IPS-18c (cell line): ENCODE data around the gene CHKB.

ENCODE experiments used
- H3K4me3 ChIP-seq: 2 replicates; pipeline ENCODE4 v1.7.0; 2013; ENCODE audit warnings: low read depth, mild to moderate bottlenecking, low read length, moderate library complexity; ENCODE audit not compliant: insufficient read depth
- H3K9me3 ChIP-seq: one replicate; pipeline ENCODE4 v1.6.1; 2013; ENCODE audit warnings: mild to moderate bottlenecking, low read length, moderate library complexity; ENCODE audit not compliant: control insufficient read depth, insufficient read depth

The CHKB gene

GRCh38 chr22:50604256-50605001 is 21.8 kb upstream of the CHKB start:
- Histone ChIP-seq H3K9me3 (no peaks in the 10 kb centered on the region), H3K4me3 (no peak overlapping the region)

- Histone ChIP-seq H3K4me3 (no peak overlapping the region), H3K9me3 (no peaks in the 10 kb centered on the region)
Measured at GRCh38 chr22:50603511-50604255, 21.0 kb upstream of the CHKB start.

GRCh38 chr22:50602338-50602700 is 19.7 kb upstream of the CHKB start:
- no peak overlapping the region for H3K4me3 ChIP-seq
- no peaks in the 10 kb centered on the region for H3K9me3 ChIP-seq

- H3K9me3 ChIP-seq = no peaks in the 10 kb centered on the region
- H3K4me3 ChIP-seq = no peak overlapping the region
Measured at GRCh38 chr22:50601669-50602337, 19.2 kb upstream of the CHKB start.

DNA sequence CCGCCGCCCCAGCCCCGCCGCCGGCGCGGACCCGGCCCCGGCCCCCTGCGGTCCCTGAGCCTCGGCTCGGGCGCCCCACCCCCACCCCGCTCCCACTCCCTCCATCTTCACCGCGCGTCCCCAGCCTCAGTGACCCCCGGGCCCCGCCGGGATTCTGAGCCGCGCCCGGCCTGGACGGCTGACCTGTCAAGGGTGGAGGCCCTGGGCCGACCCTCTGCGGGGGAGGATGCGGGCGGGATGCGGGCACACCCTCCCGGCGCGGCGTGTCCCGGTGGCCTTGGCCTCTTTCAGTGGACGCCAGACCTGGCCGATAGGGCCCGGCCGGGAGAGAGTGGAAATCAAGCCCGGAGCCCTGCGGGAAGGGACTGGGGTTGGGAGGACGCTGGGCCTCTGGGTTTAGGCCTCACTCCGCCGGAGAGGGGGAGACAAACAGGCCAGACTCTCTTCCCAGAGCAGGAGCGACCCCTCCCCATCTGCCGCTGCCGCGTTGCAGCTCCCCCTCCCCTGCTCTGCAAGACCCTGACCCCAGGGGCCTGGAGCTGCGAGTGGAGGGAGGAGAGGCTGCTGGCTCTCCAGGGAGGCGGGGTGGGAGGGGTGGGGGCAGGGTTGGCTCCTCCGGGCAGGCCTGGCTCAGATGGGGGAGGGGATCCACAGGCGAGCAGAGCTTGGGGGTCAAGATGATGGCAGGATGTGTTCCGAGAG is 18.5 kb upstream of the CHKB start:
- H3K9me3 ChIP-seq = no peaks in the 10 kb centered on the region
- H3K4me3 ChIP-seq = peak overlapping the region; percentile 38; the same call in 1 of the 2 replicates

DNA sequence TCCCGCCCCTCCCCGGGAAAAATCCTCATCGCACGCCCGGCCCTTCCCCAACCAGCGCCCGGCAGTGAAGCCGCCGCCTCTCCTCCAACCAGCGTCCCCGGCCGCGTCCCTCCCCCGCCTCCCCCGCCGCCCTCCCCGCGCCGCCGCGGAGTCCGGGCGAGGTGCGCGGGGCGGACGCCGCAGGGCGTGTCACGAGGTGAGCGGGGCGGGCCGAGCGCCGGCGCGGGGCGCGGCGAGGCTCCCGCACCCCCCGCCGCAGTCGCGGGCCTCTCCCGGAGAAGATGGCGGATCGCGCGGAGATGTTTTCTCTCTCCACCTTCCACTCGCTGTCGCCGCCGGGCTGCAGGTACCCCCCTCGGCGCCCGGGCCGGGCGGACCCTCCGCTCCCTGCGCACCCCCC is 17.9 kb upstream of the CHKB start, which contains the start of gene MAPK8IP2:
TSS of gene MAPK8IP2 (plus strand) at position 256 of the 400 bp plus-strand sequence. CDS start at position 282, 26 bp downstream.
- Histone ChIP-seq H3K9me3 (no peaks in the 10 kb centered on the region), H3K4me3 (peak within 1 kb of the TSS; percentile 41)

DNA sequence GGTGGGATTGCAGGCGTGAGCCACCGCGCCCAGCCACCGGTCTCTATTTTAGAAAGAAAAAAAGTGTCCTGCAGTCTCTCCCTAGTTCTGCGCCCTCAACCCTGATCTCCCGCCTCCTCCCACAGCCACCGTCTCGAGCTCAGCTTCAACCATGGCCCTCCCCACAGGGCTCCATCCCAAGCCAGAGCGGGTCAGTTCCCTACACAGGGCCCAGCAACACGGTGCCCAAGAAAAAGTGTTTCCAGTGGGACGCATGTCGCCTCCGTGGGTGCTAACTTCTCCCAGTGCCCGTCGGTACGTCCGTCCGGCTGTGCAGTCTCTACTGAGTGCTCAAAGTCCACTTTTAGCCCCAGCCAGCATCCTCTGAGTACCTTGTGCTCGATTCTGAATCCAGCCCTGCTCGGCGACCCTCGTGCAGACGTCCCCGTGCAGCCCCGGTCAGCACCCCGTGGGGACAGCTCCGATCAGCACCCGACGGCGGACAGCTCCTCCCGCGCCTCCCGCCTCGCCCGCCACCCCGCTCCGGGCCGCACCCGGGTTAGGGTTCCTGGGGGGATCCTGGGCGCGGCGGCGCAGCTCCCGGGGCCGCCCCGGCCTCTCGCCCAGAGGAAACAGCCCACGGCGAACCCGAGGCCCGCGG is 17.3 kb upstream of the CHKB start:
- no peak overlapping the region for H3K4me3 ChIP-seq
- no peaks in the 10 kb centered on the region for H3K9me3 ChIP-seq

GRCh38 chr22:50597097-50597496 is 14.4 kb upstream of the CHKB start:
- no peak overlapping the region for H3K4me3 ChIP-seq
- no peaks in the 10 kb centered on the region for H3K9me3 ChIP-seq

GRCh38 chr22:50595189-50595588 is 12.5 kb upstream of the CHKB start:
- H3K9me3 ChIP-seq = no peaks in the 10 kb centered on the region

GRCh38 chr22:50587407-50587806 is 4.8 kb upstream of the CHKB start:
- Histone ChIP-seq H3K9me3 (no peaks in the 10 kb centered on the region), H3K4me3 (no peak overlapping the region)

More at GRCh38 chr22:50595189-50595588, 12.5 kb upstream of the CHKB start:
- no peak overlapping the region for H3K4me3 ChIP-seq

DNA sequence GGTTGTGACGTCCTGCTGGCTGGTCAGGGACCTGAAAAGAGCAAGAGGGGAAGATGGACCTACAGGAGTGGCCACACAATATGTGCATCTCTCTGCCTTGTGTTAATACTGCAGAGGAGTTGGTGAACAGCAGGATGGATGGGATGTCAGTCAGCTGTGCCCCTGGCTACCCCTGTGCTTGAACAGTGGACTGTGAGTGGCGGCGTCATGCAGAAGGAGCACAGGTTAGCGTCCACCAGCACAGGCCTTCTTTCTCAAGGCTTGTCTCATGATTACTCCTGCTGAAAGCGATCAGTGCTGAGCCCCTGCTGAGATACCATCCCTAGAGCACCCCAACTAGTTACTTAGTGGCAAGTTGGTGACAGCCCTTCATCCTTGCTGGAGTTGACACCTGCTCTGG is 3.8 kb upstream of the CHKB start:
- H3K4me3 ChIP-seq = no peak overlapping the region
- no peaks in the 10 kb centered on the region for H3K9me3 ChIP-seq

- Histone ChIP-seq H3K9me3 (no peaks in the 10 kb centered on the region), H3K4me3 (no peak overlapping the region)
Measured at GRCh38 chr22:50585781-50586180, 3.1 kb upstream of the CHKB start.

DNA sequence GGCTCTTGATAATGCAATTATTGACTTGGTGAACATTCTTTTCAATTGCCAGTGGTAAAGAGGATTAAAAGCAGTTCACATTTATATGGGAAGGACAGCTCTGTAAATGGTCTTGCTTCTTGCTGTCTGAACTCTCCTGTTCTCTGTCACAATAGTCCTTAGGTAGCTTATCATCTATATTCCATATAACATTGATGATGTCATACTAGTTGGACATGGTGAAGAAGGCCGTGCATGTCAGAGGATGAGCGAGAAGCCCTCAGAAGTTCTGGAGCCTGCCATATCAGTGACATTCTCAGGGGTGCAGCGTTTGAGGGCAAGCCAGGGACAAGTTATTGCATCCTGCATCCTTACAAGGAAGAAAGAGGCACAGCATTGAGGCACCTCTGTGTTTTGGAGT is 2.6 kb upstream of the CHKB start:
- Histone ChIP-seq H3K9me3 (no peaks in the 10 kb centered on the region), H3K4me3 (no peak overlapping the region)

- no peaks in the 10 kb centered on the region for H3K9me3 ChIP-seq
- no peak overlapping the region for H3K4me3 ChIP-seq
Measured at GRCh38 chr22:50584106-50585096, 1.8 kb upstream of the CHKB start.

GRCh38 chr22:50583294-50583861 is 729 bp upstream of the CHKB start:
- H3K4me3 ChIP-seq = peak overlapping the region; percentile 98
- no peaks in the 10 kb centered on the region for H3K9me3 ChIP-seq
